Activated B cell treated with CpG ODN at 0.5 μM for 24 hours (primary cell): ENCODE measurements around the gene DLD. TPM values are rescaled to one million over a fixed set of nuclear protein-coding genes. Genes with fewer than 3 reads are reported as not detected.
"Not testable (repeated sequence)": the region's sequence is repeated elsewhere in the genome, so short reads cannot be mapped to it uniquely, and the experiment has no call there.

Experiments used
- ATAC-seq: fragments of 200-7000 bp; cut with Tn5 transposase; one replicate; pipeline ENCODE4 v1.10.0; 2021; ENCODE audit warnings: low read depth, mild to moderate bottlenecking, moderate library complexity
- CTCF ChIA-PET: fragments of 350-600 bp; sonication (Branson Sonifier 250); formaldehyde crosslinking; loops from one replicate; lab custom pipeline; 2021; ENCODE audit warnings: antibody characterized with exemption; lab: Charles Lee
- POLR2A ChIA-PET: fragments of 350-600 bp; sonication (Branson Sonifier 250); formaldehyde crosslinking; loops from one replicate; lab custom pipeline; 2021; ENCODE audit warnings: antibody characterized with exemption; lab: Charles Lee
- DNase-seq: peaks from one replicate; pipeline ENCODE4 v3.0.0; 2022
- H3K27ac Mint-ChIP-seq: one replicate; pipeline ENCODE4 v1.8.0; 2020; ENCODE audit warnings: mixed read lengths
- H3K27me3 Mint-ChIP-seq: one replicate; pipeline ENCODE4 v1.8.0; 2021; ENCODE audit warnings: mixed read lengths
- H3K36me3 Mint-ChIP-seq: one replicate; pipeline ENCODE4 v1.8.0; 2021; ENCODE audit warnings: low read depth, mixed read lengths
- H3K4me1 Mint-ChIP-seq: one replicate; pipeline ENCODE4 v1.8.0; 2021; ENCODE audit warnings: mixed read lengths
- H3K4me3 Mint-ChIP-seq: one replicate; pipeline ENCODE4 v1.8.0; 2020; ENCODE audit warnings: mild to moderate bottlenecking, mixed read lengths
- H3K9me3 Mint-ChIP-seq: one replicate; pipeline ENCODE4 v1.8.0; 2020; ENCODE audit warnings: mixed read lengths
- intact Hi-C: fragments of 100-400 bp; cut with micrococcal nuclease; formaldehyde crosslinking; loops from one replicate; pipeline ENCODE4 v1.15.1; 2024
- total RNA-seq: library from RNA; stranded (reverse); gene quantifications from 2 replicates; pipeline ENCODE4 v1.2.3, GENCODE V29; 2022
- TF ChIP-seq, protein P1 (sequence below): fragments of 200-600 bp; IDR thresholded peaks from one replicate; pipeline ENCODE4 v1.8.0; 2022; ENCODE audit warnings: antibody characterized with exemption, mild to moderate bottlenecking

DLD gene
- total RNA-seq, 1 donor from 2014 or later, result 66.1 TPM

DNA sequence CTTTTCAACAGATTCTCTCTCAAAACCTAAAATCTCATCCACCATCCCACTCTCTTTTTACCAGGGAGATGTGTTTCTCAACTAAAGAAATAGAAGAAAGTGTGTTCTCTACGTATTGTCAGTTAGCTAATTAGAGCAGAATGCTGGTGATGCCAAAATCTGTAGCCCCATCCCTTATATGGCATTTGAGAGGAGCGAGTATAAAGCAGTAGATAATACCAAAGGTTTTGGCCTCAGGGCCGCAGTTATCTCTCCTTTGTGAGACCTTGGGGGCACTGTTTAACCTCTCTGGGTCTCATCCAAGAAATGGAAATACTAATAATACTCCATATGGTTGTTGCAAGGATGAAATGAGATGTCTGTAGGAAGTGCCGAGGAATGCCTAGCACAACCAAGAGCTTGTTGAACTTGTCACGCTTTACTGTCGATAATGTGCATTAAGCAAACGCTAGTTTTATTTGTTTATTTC lies 456 bp upstream of the DLD start:
- CTCF ChIA-PET, result interaction anchor here (0.5 to 2.7 kb wide), 4 partner anchors 12 to 255 kb away, joined by 3 to 21 read pairs (median 5); no protein-coding TSS in a partner anchor
- POLR2A ChIA-PET, result interaction anchor here (1.0 to 3.1 kb wide), 5 partner anchors 9 to 148 kb away, joined by 3 to 20 read pairs (median 3); partner anchors contain the start of gene CBLL1
- Mint-ChIP-seq H3K36me3 (peaks cover 31% of the 10 kb centered on the region), H3K27me3 (peaks cover 5% of the 10 kb centered on the region), H3K4me3 (peak overlapping the region; percentile 98), H3K9me3 (no peaks in the 10 kb centered on the region), H3K27ac (peak overlapping the region; percentile 96), H3K4me1 (peaks cover 40% of the 10 kb centered on the region)
- TF ChIP-seq, protein P1, sequence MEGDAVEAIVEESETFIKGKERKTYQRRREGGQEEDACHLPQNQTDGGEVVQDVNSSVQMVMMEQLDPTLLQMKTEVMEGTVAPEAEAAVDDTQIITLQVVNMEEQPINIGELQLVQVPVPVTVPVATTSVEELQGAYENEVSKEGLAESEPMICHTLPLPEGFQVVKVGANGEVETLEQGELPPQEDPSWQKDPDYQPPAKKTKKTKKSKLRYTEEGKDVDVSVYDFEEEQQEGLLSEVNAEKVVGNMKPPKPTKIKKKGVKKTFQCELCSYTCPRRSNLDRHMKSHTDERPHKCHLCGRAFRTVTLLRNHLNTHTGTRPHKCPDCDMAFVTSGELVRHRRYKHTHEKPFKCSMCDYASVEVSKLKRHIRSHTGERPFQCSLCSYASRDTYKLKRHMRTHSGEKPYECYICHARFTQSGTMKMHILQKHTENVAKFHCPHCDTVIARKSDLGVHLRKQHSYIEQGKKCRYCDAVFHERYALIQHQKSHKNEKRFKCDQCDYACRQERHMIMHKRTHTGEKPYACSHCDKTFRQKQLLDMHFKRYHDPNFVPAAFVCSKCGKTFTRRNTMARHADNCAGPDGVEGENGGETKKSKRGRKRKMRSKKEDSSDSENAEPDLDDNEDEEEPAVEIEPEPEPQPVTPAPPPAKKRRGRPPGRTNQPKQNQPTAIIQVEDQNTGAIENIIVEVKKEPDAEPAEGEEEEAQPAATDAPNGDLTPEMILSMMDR, result no peak
- intact Hi-C loops, result loop anchor here (5.0 to 10.0 kb wide), 2 partner anchors 247 to 634 kb away; partner anchors contain the start of gene PNPLA8
- DNase-seq (no peak), ATAC-seq (no peak)

DNA sequence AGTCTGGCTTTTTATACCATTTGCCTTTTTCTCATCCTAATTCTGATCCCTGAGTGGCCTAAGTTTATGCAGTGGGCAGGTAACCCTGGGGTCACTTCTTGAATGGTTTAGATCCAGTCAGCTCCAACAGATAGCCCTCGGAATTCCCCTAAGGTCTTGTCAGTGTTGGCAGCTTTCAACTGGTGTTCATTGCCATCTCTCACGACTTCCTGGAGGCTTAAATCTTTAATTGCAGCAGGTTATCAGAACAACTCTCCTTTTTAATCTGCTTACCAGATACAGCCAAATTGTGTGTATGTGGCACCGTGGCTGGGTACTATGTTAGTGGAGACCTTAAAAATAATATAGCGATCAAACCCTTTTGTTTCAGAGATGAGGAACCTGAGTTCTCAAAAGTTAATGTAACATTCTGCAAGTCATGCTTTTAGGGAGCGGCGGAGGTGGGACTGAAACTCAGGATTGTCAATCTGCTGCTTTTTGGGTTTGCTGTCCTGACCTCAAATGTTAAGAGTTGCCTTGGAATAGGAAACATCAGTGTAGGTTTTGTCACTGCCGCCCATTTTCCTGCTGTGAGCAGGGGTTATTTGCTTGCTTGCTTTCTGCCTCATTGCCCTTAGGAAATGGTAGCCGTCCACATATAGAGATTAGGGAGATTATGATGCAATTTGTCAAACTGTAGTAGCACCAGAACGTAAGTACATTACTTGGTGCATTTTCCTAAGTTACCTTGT lies 818 bp downstream of the DLD start:
- ChIA-PET POLR2A (interaction anchor here (1.0 to 3.1 kb wide), 3 partner anchors 12 to 328 kb away, joined by 3 to 20 read pairs (median 5); partner anchors contain the start of genes CBLL1, COG5 and DUS4L), CTCF (interaction anchor here (1.3 to 2.7 kb wide), 3 partner anchors 12 to 254 kb away, joined by 4 to 21 read pairs (median 4); no protein-coding TSS in a partner anchor)
- peaks cover 50% of the 10 kb centered on the region for H3K4me1 Mint-ChIP-seq

GRCh38 chr7:107892367-107892741 lies 1.4 kb downstream of the DLD start:
- peaks cover 47% of the 10 kb centered on the region for H3K36me3 Mint-ChIP-seq
- ATAC-seq, result not testable (repeated sequence)

More for the DNA sequence above, 818 bp downstream of the DLD start:
- H3K4me3 Mint-ChIP-seq, result peak overlapping the region; percentile 98
- no peaks in the 10 kb centered on the region for H3K27me3 Mint-ChIP-seq
- no peaks in the 10 kb centered on the region for H3K9me3 Mint-ChIP-seq
- no peak for DNase-seq
- H3K27ac Mint-ChIP-seq, result peak overlapping the region; percentile 96
- intact Hi-C loops, result loop anchor here (1.0 to 10.0 kb wide), 6 partner anchors 148 to 724 kb away; partner anchors contain the start of genes DNAJB9, PNPLA8 and THAP5
- H3K36me3 Mint-ChIP-seq, result peaks cover 42% of the 10 kb centered on the region
- TF ChIP-seq, protein P1, result no peak
- peak; percentile 6 for ATAC-seq

GRCh38 chr7:107898997-107899594 lies 8.1 kb downstream of the DLD start:
- Mint-ChIP-seq H3K27ac (peak overlapping the region; percentile 71), H3K9me3 (no peaks in the 10 kb centered on the region), H3K4me1 (peaks cover 43% of the 10 kb centered on the region), H3K27me3 (no peaks in the 10 kb centered on the region), H3K36me3 (peaks cover 61% of the 10 kb centered on the region), H3K4me3 (peak overlapping the region; percentile 13)
- CTCF ChIA-PET, result no interaction called here
- intact Hi-C loops, result loop anchor here (10.0 kb wide), 1 partner anchor 626 kb away; the partner anchor contains the start of gene PNPLA8
- DNase-seq (no peak), ATAC-seq (no peak)
- POLR2A ChIA-PET, result interaction anchor here (1.0 kb wide), 1 partner anchor 9 kb away, joined by 5 read pairs; the partner anchor contains the start of gene DLD
- TF ChIP-seq, protein P1, result no peak

More at GRCh38 chr7:107892367-107892741, 1.4 kb downstream of the DLD start:
- not testable (repeated sequence) for H3K27me3 Mint-ChIP-seq, H3K9me3 Mint-ChIP-seq, DNase-seq
- ChIA-PET CTCF (interaction anchor here (1.3 to 1.4 kb wide), 2 partner anchors 13 to 18 kb away, joined by 3 to 4 read pairs; no protein-coding TSS in a partner anchor), POLR2A (interaction anchor here (3.1 kb wide), 1 partner anchor 149 kb away, joined by 20 read pairs; the partner anchor contains the start of gene CBLL1)
- Mint-ChIP-seq H3K27ac (peak overlapping the region; percentile 96), H3K4me1 (peaks cover 55% of the 10 kb centered on the region), H3K4me3 (peak overlapping the region; percentile 98)
- intact Hi-C loops, result loop anchor here (5.0 to 10.0 kb wide), 2 partner anchors 245 to 632 kb away; partner anchors contain the start of gene PNPLA8

DNA sequence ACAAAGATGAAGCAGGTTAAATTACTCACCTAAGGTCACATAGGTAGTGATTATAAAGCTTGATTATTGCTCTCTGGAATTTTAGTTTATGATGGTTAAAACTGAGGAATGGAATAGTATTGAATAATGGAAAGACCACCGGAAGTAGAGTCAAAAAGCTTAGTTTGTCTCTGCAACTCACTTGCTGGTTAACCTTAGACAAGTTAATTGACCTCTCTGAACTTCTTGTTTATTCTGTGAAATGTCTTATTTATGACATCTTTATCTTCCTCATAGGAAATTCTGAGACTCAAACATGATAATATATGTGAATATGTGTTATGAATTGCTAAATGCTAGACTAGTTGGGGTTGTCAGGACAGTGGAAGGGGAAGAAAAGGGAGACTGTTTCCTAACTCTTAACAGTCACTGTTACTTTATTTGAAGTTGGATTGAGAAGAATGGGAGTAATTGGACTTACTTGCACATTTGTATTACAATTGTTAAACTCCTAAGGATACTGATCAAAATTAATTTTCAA lies 9.6 kb downstream of the DLD start:
- Mint-ChIP-seq H3K9me3 (no peaks in the 10 kb centered on the region), H3K4me1 (peaks cover 31% of the 10 kb centered on the region), H3K36me3 (peaks cover 60% of the 10 kb centered on the region), H3K27ac (no peak overlapping the region), H3K4me3 (no peak overlapping the region), H3K27me3 (no peaks in the 10 kb centered on the region)
- intact Hi-C loops, result no loop called here
- DNase-seq, result no peak
- CTCF ChIA-PET, result interaction anchor here (1.1 kb wide), 1 partner anchor 26 kb away, joined by 3 read pairs; no protein-coding TSS in a partner anchor
- POLR2A ChIA-PET, result no interaction called here
- TF ChIP-seq, protein P1, result no peak
- no peak for ATAC-seq
